CMK (cell line): ENCODE data around the gene MYD88.

ENCODE experiments used
- DNase-seq: peaks from one replicate; pipeline ENCODE4 v3.0.0-alpha.2; 2010; ENCODE audit warnings: low read depth

The MYD88 gene

DNA sequence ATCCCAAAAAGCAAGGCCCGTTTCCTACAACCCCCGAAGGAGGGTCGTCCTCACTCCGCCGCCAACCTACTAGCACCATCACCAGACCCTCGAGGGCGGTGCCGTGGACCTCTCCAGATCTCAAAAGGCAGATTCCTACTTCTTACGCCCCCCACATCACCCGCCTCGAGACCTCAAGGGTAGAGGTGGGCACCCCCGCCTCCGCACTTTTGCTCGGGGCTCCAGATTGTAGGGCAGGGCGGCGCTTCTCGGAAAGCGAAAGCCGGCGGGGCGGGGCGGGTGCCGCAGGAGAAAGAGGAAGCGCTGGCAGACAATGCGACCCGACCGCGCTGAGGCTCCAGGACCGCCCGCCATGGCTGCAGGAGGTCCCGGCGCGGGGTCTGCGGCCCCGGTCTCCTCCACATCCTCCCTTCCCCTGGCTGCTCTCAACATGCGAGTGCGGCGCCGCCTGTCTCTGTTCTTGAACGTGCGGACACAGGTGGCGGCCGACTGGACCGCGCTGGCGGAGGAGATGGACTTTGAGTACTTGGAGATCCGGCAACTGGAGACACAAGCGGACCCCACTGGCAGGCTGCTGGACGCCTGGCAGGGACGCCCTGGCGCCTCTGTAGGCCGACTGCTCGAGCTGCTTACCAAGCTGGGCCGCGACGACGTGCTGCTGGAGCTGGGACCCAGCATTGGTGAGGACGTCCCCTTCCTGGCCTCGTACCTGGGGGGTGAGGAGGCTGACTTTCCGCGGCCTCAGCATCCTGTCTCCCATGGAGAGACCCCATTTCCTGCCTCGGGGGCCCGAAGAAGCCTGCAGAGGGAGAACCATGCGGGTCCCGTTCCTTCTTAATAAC lies at the start of gene MYD88:
Gene MYD88 (plus strand): TSS at position 313 of the 842 bp plus-strand sequence. CDS start 40 bp downstream, at position 353.
- no peak for DNase-seq

DNA sequence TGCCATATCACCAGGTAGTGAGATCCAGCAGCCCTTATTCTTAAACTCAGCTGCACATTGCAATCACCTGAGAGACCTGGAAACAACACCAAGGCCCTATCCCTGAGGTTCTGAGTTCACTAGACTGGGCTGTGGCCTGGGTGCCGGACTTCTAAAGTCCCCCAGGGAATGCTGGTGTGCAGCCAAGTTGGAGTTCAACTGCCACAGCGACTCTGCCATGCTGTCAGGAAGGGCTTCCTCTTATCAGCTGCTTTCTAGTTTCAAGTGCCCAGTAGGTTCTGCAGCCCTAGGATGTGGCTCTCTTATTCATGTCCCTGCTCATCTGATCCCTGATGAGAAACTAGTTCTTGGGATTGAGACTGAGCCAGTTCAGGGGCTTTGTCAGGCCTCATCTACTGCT lies 49.3 kb upstream of the MYD88 start:
- no peak for DNase-seq

GRCh38 chr3:38090453-38090852 lies 48.0 kb upstream of the MYD88 start:
- DNase-seq: no peak

DNA sequence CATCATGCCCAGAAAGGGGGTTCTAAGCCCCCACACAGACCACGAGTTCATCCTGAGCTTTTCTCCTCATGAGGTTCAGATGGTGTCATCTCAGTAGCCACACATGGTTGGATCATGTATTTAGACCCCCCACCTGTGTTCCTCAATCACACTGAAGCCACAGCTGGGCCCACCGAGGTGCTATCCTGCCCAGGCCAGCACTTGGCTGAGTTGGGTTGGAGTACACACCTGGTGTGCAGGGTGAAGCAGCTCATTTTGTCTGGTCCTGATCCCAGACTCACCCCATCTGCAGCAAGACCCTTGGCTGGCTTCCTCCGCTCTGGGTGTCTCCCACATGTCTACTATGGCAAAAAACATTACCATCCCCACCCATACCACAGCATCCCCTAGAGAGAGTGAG lies 43.5 kb upstream of the MYD88 start:
- DNase-seq: no peak

- no peak for DNase-seq
Observed at GRCh38 chr3:38095669-38096483, 42.6 kb upstream of the MYD88 start.

DNA sequence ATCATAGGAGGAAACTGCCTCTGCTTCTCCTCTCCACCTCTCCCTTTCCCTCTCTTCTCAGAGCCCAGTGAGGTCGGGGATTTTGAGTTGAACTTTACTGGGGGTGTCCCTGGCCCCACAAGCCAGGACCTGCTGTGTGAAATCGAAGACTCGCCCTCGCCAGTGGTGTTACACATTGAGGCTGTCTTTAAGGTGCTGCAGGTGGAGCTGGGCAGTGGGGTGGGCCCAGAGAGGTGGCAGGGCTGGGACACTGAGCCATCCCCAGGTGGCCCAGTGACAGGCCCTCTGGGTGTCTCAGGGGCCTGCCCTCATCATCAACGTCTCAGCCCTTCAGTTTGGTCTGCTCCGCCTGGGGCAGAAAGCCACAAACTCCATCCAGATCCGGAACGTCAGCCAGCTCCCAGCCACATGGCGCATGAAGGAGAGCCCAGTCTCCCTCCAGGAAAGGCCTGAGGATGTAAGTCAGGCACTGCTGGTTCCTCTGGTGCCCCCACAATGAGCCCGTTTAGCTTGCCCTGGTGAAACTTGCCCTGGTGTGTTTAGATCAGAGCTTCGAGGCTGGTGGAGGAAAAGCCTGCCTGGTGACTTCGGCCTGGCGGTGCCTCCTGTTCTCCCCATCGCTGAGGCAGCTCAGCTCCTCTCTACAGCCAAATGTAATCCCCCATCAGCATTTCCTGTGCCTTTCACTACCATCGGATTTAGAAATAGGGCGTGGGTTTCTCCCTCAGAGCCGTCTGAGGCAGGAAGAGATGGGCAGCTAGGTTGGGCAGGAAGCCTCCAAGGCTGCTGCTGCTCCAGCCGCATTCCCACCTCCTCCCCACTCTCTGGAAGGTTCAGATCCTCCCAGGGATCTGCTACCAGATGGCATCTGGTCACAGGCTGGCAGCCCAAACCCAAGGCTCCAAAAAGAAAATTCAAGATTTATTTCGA lies 40.8 kb upstream of the MYD88 start:
- no peak for DNase-seq

- DNase-seq: no peak
Observed at GRCh38 chr3:38098376-38098723, 40.1 kb upstream of the MYD88 start.

DNA sequence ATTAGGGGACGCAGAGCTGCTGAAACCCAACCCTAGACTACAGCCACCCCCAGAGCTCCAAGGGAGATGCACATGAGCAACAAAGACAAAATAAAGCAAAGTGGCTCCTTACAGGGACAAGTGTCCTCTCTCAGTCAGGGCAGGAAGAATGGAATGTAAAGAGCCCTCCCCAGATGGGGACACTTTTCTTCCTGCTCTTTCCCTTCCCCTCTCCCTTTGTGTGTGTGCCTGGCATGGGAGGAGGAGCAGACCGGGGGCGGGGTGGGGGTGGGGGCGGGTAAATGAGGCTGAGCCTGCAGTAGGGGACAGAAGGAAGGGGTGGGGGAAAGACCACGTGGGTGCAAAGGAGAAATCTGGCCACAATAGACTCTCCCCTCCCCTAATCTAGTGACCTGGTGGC lies 38.9 kb upstream of the MYD88 start:
- no peak for DNase-seq

DNA sequence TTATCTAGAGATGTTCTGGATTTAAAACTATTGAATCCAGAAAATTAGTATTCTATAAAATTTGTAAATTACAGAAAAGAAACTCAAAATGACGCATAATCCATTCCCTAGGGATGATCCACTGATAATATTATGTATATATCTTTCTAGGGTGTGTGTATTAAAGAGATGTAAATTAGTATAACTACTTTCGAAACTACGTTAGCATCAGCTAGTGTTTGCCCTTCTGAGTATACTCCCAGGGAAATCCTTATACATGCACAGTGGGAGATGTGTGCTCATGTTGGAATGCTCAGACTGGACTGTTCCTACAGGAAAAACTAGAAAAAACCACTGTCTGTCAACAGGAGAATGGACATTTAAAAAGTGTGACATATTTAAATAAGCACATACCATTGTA lies 38.0 kb upstream of the MYD88 start:
- DNase-seq: no peak

- no peak for DNase-seq
Observed at GRCh38 chr3:38101811-38102443, 36.5 kb upstream of the MYD88 start.

DNA sequence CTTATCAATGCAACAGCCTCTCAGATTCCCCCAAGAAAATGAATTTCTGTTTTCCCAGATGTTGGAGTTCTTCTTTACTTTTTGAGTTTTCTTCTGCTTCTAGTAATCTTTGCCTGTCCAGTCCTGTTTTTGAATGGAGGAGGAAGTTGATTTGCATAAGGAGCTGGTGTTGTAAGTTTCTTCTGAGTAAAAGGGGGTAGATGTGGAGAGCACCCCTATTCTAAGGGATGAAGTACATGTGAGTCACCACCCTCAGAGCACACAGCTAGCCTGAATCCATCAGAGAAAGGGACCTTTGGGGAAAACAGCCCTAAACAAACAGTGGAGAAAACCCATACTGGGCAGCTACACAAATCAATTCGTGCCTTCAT lies 36.0 kb upstream of the MYD88 start:
- DNase-seq: no peak

DNA sequence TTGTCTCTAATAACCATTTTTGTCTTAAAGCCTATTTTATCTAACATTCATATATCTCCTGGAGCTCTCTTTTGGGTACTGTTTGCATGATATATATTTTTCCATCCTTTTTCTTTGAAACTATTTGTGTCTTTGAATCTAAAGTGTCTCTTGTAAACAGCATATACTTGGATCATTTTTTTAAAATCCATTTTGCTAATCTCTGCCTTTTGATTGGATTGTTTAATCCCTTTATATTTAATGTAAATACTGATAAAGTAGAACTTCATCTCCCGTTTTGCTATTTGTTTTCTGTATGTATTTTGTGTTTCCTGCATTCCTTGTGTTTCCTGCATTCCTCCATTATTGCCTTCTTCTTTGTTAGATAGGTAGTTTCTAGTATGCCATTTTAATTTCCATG lies 32.9 kb upstream of the MYD88 start:
- no peak for DNase-seq

- no peak for DNase-seq
Observed at GRCh38 chr3:38107911-38108648, 30.4 kb upstream of the MYD88 start.

DNA sequence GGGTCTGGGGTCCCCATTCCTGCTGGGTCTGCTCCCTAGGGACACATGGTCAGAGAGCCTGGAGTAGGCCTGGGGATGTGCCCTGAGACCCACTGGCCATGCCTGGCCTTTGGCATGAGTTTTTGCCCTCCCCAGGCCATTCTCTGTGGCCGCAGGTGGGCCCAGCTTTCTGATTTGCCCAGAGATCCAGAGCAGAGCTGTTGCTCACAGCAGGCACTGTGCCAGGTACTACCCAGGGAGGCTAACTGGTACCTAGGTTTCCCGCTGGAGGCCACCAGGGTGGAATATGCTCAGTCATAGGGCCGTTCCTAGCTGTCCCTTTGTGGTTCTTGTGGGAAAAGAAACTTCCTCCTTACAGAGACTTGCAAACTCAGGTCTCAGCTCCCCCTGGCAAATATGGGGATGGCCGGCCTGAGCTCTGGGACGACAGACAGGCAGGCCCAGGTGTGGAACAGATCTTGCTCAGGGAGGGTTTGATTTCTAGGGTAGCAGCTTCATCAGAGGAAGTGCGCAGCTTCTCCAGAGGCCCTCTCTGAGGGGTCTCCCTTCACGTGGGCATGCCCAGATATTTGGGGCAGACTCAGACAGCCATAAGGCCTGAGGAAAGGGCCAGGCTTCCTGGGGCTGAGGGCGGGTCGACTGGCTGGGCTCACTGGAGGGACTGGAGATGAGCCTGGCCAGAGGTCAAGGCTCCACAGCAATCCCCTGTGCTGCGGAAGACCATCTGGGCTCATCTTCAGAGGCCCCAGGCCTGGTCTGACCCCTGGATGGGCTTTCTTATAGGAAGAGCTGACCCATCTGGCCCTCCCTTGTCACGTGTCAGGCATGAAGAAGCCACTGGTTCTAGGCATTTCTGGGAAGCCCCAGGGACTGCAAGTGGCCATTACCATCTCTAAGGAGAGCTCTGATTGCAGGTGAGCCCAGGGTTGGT lies 29.5 kb upstream of the MYD88 start:
- no peak for DNase-seq

- DNase-seq: no peak
Observed at GRCh38 chr3:38109580-38110313, 28.7 kb upstream of the MYD88 start.

DNA sequence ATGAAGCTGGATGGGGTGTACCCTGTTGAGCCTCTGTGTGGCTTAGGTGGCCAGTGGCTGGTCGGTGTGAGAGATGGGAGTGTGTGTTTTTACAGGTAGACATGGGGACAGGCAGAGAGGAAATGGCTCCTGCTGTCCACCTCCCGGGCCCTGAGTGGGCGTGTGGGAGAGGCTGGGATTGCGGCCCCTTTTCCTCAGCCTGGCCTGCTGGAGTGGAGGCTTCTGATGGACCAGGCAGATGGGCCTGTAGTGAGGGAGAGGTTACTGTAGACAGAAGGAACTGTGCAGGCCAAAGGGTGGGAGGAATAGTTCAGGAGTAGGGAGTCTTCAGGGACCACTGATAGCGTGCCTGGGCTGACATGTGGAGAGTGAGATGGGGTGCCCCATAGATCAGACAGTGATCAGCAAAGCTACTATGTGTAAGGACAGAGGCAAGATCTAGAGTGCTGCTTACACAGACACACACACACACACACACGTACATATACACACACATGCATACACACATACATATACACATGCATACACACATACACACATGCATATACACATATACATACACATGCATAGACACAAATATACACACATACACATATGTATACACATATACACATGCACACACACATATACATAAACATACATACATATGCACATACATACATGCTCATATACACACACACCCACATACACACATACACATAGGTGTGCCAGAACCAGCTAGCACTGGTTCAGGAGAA lies 28.0 kb upstream of the MYD88 start:
- DNase-seq: no peak

- no peak for DNase-seq
Observed at GRCh38 chr3:38111201-38111600, 27.3 kb upstream of the MYD88 start.

- no peak for DNase-seq
Observed at GRCh38 chr3:38111696-38112377, 26.6 kb upstream of the MYD88 start.
